Panc1 (cell line): ENCODE results near the gene OR13A1. TPM values are rescaled to one million over a fixed set of nuclear protein-coding genes. Genes with fewer than 3 reads are reported as not detected.
"Not testable (repeated sequence)": the region's sequence is repeated elsewhere in the genome, so short reads cannot be mapped to it uniquely, and the experiment has no call there.

Source experiments
- ATAC-seq: fragments of 200-7000 bp; cut with Tn5 transposase; 2 replicates; pipeline ENCODE4 v1.9.1; 2020; ENCODE audit warnings: mild to moderate bottlenecking, moderate library complexity
- BruUV-seq: library from RNA; stranded (reverse); fragments of 400-500 nt; replicated peaks from 2 replicates; lab custom pipeline; 2021; lab: Mats Ljungman, UMichigan
- CTCF ChIA-PET: fragments of 300-600 bp; sonication (Branson Sonifier 250); formaldehyde crosslinking; loops from one replicate; lab custom pipeline; 2022; ENCODE audit warnings: antibody characterized with exemption; lab: Charles Lee
- POLR2A ChIA-PET: fragments of 300-600 bp; sonication (Branson Sonifier 250); formaldehyde crosslinking; loops from one replicate; lab custom pipeline; 2022; ENCODE audit warnings: antibody characterized with exemption; lab: Charles Lee
- DNase-seq: peaks from one replicate; pipeline ENCODE4 v3.0.0-alpha.2; 2010; ENCODE audit warnings: low read depth, low spot score
- H3K27ac ChIP-seq: 2 replicates; pipeline ENCODE4 v1.5.1; 2011; ENCODE audit warnings: mild to moderate bottlenecking, low read length, inconsistent platforms
- H3K27me3 ChIP-seq: fragments of 200-500 bp; sonication (Bioruptor generic); 2 replicates; pipeline ENCODE4 v1.6.0; 2014; ENCODE audit warnings: low read length, inconsistent platforms; ENCODE audit not compliant: control insufficient read depth, insufficient read depth
- H3K36me3 ChIP-seq: fragments of 200-500 bp; sonication (Bioruptor generic); 2 replicates; pipeline ENCODE4 v1.5.1; 2014; ENCODE audit warnings: inconsistent platforms, mild to moderate bottlenecking, low read length, moderate library complexity; ENCODE audit not compliant: control insufficient read depth, insufficient read depth
- H3K4me1 ChIP-seq: 2 replicates; pipeline ENCODE4 v1.5.1; 2011; ENCODE audit warnings: inconsistent platforms, mild to moderate bottlenecking, low read length, moderate library complexity; ENCODE audit not compliant: control insufficient read depth, insufficient read depth
- H3K4me3 ChIP-seq, 2 experiments: 2 replicates each; pipeline ENCODE4 v1.5.1; 2011 to 2012; ENCODE audit warnings: low read depth in 2 of 2, low read length in 2 of 2, mild to moderate bottlenecking in 2 of 2, inconsistent platforms in 1 of 2, moderate library complexity in 1 of 2
- H3K9me3 ChIP-seq: fragments of 200-500 bp; sonication (Bioruptor generic); 2 replicates; pipeline ENCODE4 v1.5.1; 2014; ENCODE audit warnings: low read depth, mild to moderate bottlenecking, inconsistent platforms, low read length, moderate library complexity; ENCODE audit not compliant: control insufficient read depth, insufficient read depth
- POLR2AphosphoS5 ChIP-seq: IDR thresholded peaks from 2 replicates; pipeline ENCODE4 v1.6.1; 2012; ENCODE audit warnings: mild to moderate bottlenecking, low read depth, low read length, moderate library complexity
- SIN3A ChIP-seq: IDR thresholded peaks from 2 replicates; pipeline ENCODE4 v1.6.1; 2012; ENCODE audit warnings: low read depth, mild to moderate bottlenecking, low read length, moderate library complexity, borderline replicate concordance; ENCODE audit not compliant: insufficient read depth
- TCF7L2 ChIP-seq: IDR thresholded peaks from 2 replicates; pipeline ENCODE4 v1.6.1; 2011; ENCODE audit warnings: mild to moderate bottlenecking, low read depth, low read length, inconsistent platforms
- in situ Hi-C: cut with HindIII; loops from 2 replicates; pipeline ENCODE4 v1.10.0; 2016; ENCODE audit warnings: low sequenced_read_pairs, low pct_unique_long_range_greater_than_20kb
- intact Hi-C: fragments of 100-400 bp; cut with micrococcal nuclease; formaldehyde crosslinking; loops from one replicate; pipeline ENCODE4 v1.10.0; 2022; ENCODE audit not compliant: unreplicated experiment
- total RNA-seq: library from RNA; stranded (reverse); gene quantifications from one replicate; pipeline ENCODE4 v1.2.1, GENCODE V29; 2021; ENCODE audit not compliant: unreplicated experiment
- TF ChIP-seq, protein P1 (sequence below), 2 experiments: IDR thresholded peaks; 2 replicates each; pipeline ENCODE4 v1.6.1; 2011 to 2012; ENCODE audit warnings: low read depth in 2 of 2, control low read depth in 1 of 2, low read length in 1 of 2, mild to moderate bottlenecking in 1 of 2, moderate library complexity in 1 of 2; ENCODE audit not compliant: insufficient read depth in 1 of 2
- TF ChIP-seq, protein P2 (sequence below): fragments of 450-650 bp; IDR thresholded peaks from 2 replicates; pipeline ENCODE4 v1.5.1; 2017; ENCODE audit warnings: mild to moderate bottlenecking

Gene OR13A1
- total RNA-seq, 1 experiment from 2014 or later, result not detected

DNA sequence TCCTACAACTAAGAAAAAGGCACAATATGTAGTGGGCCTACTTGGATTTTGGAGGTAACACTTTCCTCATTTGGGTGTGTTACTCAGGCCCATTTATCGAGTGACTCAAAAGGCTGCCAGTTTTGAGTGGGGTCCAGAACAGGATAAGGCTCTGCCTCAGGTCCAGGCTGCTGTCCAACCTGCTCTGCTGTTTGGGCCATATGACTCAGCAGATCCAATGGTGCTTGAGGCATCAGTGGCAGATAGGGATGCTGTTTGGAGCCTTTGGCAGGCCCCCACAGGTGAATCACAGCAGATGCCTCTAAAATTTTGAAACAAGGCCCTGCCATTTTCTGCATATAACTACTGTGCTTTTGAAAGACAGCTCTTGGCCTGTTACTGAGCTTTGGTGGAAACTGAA, 24.5 kb upstream of the OR13A1 start:
- no peaks in the 10 kb centered on the region for H3K4me1 ChIP-seq
- intact Hi-C loops (no loop called here), in situ Hi-C loops (no loop called here)
- H3K9me3 ChIP-seq, result no peaks in the 10 kb centered on the region
- BruUV-seq, result no TSS peak
- TF ChIP-seq TCF7L2, result no peak
- TF ChIP-seq, protein P1, sequence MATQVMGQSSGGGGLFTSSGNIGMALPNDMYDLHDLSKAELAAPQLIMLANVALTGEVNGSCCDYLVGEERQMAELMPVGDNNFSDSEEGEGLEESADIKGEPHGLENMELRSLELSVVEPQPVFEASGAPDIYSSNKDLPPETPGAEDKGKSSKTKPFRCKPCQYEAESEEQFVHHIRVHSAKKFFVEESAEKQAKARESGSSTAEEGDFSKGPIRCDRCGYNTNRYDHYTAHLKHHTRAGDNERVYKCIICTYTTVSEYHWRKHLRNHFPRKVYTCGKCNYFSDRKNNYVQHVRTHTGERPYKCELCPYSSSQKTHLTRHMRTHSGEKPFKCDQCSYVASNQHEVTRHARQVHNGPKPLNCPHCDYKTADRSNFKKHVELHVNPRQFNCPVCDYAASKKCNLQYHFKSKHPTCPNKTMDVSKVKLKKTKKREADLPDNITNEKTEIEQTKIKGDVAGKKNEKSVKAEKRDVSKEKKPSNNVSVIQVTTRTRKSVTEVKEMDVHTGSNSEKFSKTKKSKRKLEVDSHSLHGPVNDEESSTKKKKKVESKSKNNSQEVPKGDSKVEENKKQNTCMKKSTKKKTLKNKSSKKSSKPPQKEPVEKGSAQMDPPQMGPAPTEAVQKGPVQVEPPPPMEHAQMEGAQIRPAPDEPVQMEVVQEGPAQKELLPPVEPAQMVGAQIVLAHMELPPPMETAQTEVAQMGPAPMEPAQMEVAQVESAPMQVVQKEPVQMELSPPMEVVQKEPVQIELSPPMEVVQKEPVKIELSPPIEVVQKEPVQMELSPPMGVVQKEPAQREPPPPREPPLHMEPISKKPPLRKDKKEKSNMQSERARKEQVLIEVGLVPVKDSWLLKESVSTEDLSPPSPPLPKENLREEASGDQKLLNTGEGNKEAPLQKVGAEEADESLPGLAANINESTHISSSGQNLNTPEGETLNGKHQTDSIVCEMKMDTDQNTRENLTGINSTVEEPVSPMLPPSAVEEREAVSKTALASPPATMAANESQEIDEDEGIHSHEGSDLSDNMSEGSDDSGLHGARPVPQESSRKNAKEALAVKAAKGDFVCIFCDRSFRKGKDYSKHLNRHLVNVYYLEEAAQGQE (IDR thresholded peaks at IDR 0.05; ENCODE audit: insufficient read depth in 1 of 2, low read depth in 2 of 2, low read length in 1 of 2), result no peak
- TF ChIP-seq, protein P2, sequence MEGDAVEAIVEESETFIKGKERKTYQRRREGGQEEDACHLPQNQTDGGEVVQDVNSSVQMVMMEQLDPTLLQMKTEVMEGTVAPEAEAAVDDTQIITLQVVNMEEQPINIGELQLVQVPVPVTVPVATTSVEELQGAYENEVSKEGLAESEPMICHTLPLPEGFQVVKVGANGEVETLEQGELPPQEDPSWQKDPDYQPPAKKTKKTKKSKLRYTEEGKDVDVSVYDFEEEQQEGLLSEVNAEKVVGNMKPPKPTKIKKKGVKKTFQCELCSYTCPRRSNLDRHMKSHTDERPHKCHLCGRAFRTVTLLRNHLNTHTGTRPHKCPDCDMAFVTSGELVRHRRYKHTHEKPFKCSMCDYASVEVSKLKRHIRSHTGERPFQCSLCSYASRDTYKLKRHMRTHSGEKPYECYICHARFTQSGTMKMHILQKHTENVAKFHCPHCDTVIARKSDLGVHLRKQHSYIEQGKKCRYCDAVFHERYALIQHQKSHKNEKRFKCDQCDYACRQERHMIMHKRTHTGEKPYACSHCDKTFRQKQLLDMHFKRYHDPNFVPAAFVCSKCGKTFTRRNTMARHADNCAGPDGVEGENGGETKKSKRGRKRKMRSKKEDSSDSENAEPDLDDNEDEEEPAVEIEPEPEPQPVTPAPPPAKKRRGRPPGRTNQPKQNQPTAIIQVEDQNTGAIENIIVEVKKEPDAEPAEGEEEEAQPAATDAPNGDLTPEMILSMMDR, result no peak
- TF ChIP-seq POLR2AphosphoS5, result no peak
- TF ChIP-seq SIN3A, result no peak
- H3K27me3 ChIP-seq, result 0 out of 2 replicates have a peak, but pooled peaks cover 2% of the 10 kb centered on the region
- POLR2A ChIA-PET, result no interaction called here
- CTCF ChIA-PET, result no interaction called here
- DNase-seq (no peak), ATAC-seq (no peak)
- H3K4me3 ChIP-seq, result no peak overlapping the region
- no peaks in the 10 kb centered on the region for H3K36me3 ChIP-seq
- H3K27ac ChIP-seq, result no peak overlapping the region

- H3K9me3 ChIP-seq, BruUV-seq, H3K4me1 ChIP-seq, H3K27ac ChIP-seq, intact Hi-C loops, H3K27me3 ChIP-seq, ATAC-seq, CTCF ChIA-PET, DNase-seq, POLR2A ChIA-PET, H3K36me3 ChIP-seq, H3K4me3 ChIP-seq, in situ Hi-C loops: not testable (repeated sequence)
Observed at GRCh38 chr10:45331824-45332223, 16.4 kb upstream of the OR13A1 start.

- CTCF ChIA-PET, DNase-seq, H3K9me3 ChIP-seq, ATAC-seq, POLR2A ChIA-PET, H3K27ac ChIP-seq, BruUV-seq, intact Hi-C loops, H3K27me3 ChIP-seq, in situ Hi-C loops, H3K4me3 ChIP-seq, H3K36me3 ChIP-seq, H3K4me1 ChIP-seq: not testable (repeated sequence)
Observed at GRCh38 chr10:45326864-45327263, 11.5 kb upstream of the OR13A1 start.
